Neuron (in vitro differentiated cells): ENCODE measurements around the gene KLF9.
A peak's percentile ranks its signal among the peaks of the same experiment; 100 is the strongest.

Experiments
- H2AFZ ChIP-seq: one replicate; pipeline ENCODE4 v1.6.1; 2013; ENCODE audit warnings: low read depth, mild to moderate bottlenecking, inconsistent platforms, low read length, moderate library complexity
- H3K27me3 ChIP-seq: one replicate; pipeline ENCODE4 v1.6.1; 2013; ENCODE audit warnings: low read length; ENCODE audit not compliant: insufficient read depth
- H3K36me3 ChIP-seq: one replicate; pipeline ENCODE4 v1.6.1; 2013; ENCODE audit warnings: low read length; ENCODE audit not compliant: insufficient read depth
- H3K4me1 ChIP-seq: one replicate; pipeline ENCODE4 v1.6.1; 2013; ENCODE audit warnings: low read length; ENCODE audit not compliant: insufficient read depth
- H3K4me3 ChIP-seq: 2 replicates; pipeline ENCODE4 v1.5.1; 2013; ENCODE audit warnings: mild to moderate bottlenecking, low read length, moderate library complexity
- H3K9me3 ChIP-seq: one replicate; pipeline ENCODE4 v1.6.1; 2013; ENCODE audit warnings: low read length

Gene KLF9

DNA sequence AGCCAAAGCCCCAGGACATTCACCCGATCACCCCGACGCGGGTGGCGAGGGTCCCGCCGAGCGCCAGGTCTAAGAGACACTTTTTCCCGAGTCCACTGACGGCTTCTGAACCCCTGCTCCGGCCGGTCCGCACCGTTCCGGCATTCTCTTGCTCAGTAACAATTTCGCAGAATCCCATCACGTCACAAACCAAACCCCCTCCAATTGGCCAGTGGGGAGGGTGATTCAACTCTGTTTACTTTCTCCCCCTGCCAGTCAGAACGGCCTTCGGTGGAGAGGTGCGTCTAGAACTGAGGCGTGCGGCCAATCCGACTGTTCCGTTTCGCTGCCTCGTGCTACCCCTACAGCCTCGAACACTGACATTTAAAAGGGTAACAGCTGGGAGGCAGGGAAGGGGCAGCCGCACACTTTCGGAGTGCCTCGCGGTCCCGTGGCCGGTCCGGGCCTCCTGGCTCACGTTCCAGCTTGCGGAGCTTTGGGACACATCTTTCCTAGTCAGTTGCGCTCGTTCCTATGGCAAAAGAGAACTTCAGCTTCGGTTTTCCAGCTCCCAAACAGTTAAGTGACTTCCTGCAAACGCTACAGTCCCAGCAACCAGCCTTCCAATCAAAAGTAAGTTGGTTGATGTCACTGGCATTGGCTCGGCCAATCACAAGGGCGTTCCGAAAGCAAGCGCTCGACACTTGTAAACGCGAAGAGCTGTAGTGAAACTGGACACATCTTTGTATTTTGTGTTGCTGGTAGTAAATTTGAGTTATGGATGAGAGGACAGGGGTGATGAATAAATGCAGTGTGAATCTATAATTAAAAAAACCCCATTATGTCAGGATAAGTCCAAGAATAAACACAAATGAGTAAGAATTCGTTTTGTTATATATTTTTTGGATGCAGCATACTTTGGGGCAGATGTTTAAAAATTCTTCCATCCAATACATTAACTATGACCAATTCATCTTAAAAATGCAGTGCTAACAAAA lies at the start of gene KLF9:
TSS of gene KLF9 (minus strand) at position 859 of the 977 bp plus-strand sequence. CDS start 1,294 bp downstream, outside the sequence.
- peaks cover 63% of the 10 kb centered on the region for H3K27me3 ChIP-seq
- peaks cover 4% of the 10 kb centered on the region for H3K9me3 ChIP-seq
- H3K36me3 ChIP-seq: no peaks in the 10 kb centered on the region
- H3K4me3 ChIP-seq: peak within 1 kb of the TSS; percentile 49
- peak within 1 kb of the TSS; percentile 64 for H2AFZ ChIP-seq
- peaks cover 12% of the 10 kb centered on the region for H3K4me1 ChIP-seq

DNA sequence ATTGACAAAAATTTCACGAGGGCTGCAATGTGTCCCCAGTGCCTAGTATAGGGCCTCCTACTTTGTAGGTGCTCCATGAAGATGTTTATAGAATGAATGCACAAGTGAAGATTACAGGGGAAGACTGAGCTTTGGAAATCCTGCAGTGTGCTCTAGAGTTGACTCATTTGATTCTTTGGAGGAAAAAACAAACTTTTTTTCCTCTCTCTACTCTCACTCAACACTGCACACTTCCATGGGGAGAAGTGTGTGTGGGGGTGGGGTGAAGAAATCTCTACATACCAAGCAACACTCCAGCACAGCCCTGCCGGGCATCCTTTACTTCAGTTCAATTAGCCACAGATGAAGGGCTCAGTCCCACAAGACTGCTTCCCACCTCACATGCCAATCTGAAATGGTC lies 49.4 kb upstream of the KLF9 start:
- Histone ChIP-seq H3K4me1 (no peaks in the 10 kb centered on the region), H3K27me3 (peaks cover 5% of the 10 kb centered on the region), H3K4me3 (no peak overlapping the region), H2AFZ (no peak overlapping the region), H3K9me3 (no peaks in the 10 kb centered on the region), H3K36me3 (no peaks in the 10 kb centered on the region)

DNA sequence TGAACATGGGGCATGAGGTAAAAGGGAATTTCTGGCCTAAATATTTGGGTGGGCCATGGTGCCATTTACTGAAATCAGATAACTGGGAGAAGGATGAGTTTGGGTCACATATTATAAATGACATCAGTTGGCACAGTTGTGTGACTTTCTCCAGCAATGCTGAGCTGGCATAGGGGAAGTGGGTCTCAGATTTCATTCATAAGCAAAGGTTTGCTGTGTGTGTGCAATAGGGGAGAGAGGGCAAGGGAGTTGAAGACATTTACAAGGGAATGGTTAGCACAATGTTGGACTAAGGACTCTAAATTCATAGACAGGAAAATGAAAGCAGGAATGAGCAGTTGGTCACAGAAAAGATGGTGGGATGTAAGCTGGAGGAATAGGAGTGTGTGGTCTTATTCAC lies 47.8 kb upstream of the KLF9 start:
- Histone ChIP-seq H2AFZ (no peak overlapping the region), H3K9me3 (no peaks in the 10 kb centered on the region), H3K4me1 (no peaks in the 10 kb centered on the region), H3K27me3 (peaks cover 5% of the 10 kb centered on the region), H3K4me3 (no peak overlapping the region), H3K36me3 (no peaks in the 10 kb centered on the region)

DNA sequence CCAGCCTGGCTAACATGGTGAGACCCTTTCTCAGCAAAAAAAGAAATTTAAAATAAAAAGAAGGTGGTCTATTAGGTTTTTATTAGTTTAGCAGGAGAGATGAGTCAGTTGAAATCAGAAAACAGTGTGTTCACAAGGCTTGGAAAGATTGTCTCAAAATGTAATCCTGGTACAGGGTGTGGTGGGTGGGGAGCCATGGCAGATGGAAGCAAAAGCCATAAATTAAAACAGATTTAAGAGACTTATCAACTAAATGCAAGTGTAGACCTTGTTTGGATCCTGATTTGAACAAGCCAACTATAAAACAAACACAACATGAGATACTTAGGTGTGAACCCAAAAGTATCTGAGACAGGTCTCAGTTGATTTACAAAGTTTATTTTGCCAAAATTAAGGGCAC lies 42.8 kb upstream of the KLF9 start:
- Histone ChIP-seq H3K4me1 (no peaks in the 10 kb centered on the region), H3K4me3 (no peak overlapping the region), H3K9me3 (no peaks in the 10 kb centered on the region), H2AFZ (no peak overlapping the region), H3K36me3 (no peaks in the 10 kb centered on the region), H3K27me3 (no peaks in the 10 kb centered on the region)

DNA sequence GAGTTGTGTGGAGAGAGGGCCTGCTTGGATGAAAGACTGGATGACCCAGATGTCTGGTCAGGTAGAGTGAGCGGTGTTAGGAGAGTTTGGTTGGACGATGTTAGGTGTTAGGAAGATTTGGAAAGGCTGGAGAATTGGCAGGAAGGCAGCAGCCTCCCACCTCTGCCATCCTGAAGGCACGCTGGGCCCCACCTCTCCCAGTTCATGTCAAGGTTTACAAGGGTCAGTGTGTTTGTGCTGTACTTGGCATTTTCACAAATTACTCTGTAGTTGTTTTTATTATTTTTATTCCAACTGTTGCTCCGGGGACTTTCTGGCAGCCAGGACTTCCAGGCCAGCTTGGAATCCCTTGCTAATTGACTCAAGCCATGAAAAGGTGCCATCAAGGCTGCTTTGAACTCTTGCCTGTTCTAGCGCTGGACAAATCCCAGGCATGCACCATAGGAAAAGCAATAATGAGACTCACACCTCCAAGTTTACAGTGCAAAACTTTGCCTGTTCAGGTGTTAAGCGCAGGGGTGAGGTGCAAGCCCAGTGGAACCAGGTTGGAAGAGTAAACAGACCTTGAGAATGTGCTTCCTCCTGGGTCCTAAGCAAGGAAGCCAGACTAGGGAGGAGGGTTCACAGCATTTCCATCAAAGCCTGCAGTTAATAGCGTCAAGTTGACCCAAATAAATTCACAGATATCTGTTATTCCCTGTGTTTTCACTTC lies 41.7 kb upstream of the KLF9 start:
- no peaks in the 10 kb centered on the region for H3K27me3 ChIP-seq
- H3K4me1 ChIP-seq: no peaks in the 10 kb centered on the region
- H3K4me3 ChIP-seq: no peak overlapping the region
- H3K9me3 ChIP-seq: no peaks in the 10 kb centered on the region
- no peaks in the 10 kb centered on the region for H3K36me3 ChIP-seq
- no peak overlapping the region for H2AFZ ChIP-seq

DNA sequence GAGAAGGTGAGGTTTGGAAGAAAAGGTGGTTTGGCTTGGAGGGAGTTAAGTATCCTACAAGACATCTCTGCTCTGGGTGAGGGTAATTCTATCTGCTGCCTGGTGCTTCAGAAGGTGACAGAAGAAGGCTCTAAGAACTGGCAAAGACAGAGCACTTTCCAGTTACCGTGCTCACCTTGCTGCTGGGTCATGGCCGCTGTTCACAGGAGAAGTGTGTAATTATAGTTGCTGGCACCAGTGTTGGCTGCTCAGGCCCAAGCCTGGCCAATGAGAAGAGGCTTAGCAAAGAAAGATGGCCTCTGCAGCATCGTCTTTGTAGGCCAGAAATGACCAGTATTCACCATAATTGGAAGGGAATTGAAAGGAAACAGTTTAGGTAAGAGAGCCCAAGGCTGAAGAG lies 37.9 kb upstream of the KLF9 start:
- Histone ChIP-seq H3K4me3 (no peak overlapping the region), H3K4me1 (no peaks in the 10 kb centered on the region), H3K36me3 (no peaks in the 10 kb centered on the region), H3K9me3 (no peaks in the 10 kb centered on the region), H2AFZ (no peak overlapping the region), H3K27me3 (peaks cover 3% of the 10 kb centered on the region)

DNA sequence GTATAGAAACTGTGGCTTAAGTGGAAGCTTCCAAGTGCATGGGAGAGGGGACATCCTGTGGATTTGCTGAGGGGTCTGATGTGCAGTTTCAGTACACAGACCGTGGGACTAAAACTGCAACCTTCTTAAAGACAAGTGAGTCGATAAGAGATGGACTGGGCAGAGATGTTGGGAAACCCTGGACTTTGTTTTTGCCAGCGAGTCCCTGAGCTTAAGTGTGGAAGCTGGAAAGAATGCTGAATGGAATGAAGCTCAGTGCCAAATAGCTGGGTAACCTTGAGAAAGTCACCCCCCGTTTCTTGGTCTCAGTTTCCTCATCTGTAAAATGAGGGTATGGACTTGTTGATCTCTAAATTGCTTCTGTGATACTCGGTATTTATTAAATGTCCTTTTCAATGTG lies 37.3 kb upstream of the KLF9 start:
- Histone ChIP-seq H3K27me3 (peaks cover 3% of the 10 kb centered on the region), H3K4me3 (no peak overlapping the region), H3K4me1 (no peaks in the 10 kb centered on the region), H2AFZ (no peak overlapping the region), H3K36me3 (no peaks in the 10 kb centered on the region), H3K9me3 (no peaks in the 10 kb centered on the region)

DNA sequence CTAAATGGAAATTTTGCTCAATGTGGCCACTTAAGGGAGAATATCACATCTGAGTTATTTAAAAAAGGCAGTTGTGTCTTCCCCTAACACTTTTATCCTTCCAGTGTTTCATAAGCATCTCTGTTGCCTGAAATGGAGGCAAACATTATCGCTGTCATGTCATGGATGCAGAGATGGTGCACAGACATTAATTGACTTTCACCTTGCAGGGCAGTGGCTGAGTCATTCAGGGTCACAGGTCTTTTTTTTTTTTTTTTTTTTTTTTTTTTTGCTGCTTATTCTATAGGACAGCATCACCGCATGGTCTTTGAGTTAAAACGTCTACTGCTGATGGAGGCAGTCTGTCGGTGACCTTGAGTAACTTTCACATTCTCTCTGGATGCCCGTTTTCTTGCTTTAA lies 36.3 kb upstream of the KLF9 start:
- Histone ChIP-seq H3K36me3 (no peaks in the 10 kb centered on the region), H3K4me1 (no peaks in the 10 kb centered on the region), H3K27me3 (peaks cover 3% of the 10 kb centered on the region), H3K4me3 (no peak overlapping the region), H2AFZ (no peak overlapping the region), H3K9me3 (no peaks in the 10 kb centered on the region)

DNA sequence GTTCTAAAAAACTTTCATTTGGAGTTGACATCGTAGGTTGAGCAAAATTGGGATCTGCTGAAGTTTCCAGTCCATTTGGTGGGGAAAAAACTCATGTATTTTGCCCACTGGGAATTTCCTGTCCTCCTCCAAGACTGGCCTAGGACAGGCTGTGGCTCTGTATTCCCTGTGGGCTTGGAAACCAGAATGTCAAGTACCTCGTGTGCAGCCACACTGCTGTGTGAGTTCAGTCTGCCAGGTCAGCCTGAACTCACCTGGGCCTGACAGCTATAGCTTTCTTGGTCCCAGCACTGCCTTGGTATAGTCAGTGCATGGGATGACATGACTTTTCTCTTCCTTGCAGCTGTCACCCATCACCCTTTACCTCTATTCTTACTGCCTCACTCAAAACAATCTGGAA lies 35.0 kb upstream of the KLF9 start:
- Histone ChIP-seq H3K36me3 (no peaks in the 10 kb centered on the region), H2AFZ (no peak overlapping the region), H3K4me1 (no peaks in the 10 kb centered on the region)

DNA sequence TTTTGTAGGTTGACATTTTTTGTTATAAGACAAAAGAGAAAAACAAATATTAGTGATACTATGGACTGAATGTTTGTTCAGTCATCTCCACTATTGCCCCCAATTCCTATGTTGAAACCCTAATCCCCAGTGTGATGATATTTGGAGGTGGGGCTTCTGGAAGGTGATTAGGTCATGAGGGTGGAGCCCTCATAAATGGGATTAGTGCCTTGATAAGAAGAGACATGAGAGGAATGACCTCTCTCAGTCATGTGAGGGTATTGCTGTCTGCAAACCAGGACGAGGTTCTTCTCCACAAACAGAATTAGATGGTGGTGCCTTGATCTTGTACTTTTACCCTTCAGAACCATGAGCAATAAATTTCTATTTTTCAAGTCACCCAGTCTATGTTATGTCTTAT lies 34.5 kb upstream of the KLF9 start:
- Histone ChIP-seq H3K36me3 (no peaks in the 10 kb centered on the region), H3K9me3 (no peaks in the 10 kb centered on the region), H3K4me3 (no peak overlapping the region), H3K27me3 (peaks cover 3% of the 10 kb centered on the region), H3K4me1 (no peaks in the 10 kb centered on the region), H2AFZ (no peak overlapping the region)

More for the DNA sequence above, 35.0 kb upstream of the KLF9 start:
- Histone ChIP-seq H3K9me3 (no peaks in the 10 kb centered on the region), H3K27me3 (peaks cover 3% of the 10 kb centered on the region), H3K4me3 (no peak overlapping the region)

DNA sequence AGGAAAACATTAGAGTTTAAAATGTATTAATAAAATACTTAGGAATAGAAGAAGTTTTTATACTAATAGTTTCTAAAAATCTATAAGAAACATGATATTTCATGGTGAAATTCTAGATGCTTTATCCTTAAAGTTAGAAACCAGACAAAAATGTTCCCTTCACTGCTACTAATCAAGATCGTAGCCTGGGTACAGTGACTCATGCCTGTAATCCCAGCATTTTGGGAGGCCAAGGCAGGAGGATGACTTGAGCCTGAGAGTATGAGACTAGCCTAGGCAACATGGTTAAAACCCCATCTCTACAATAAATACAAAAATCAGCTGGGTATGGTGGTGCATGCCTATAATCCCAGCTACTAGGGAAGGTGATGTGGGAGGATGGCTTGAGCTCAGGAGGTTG lies 30.4 kb upstream of the KLF9 start:
- H3K9me3 ChIP-seq: no peaks in the 10 kb centered on the region
- H3K4me3 ChIP-seq: no peak overlapping the region
- H3K4me1 ChIP-seq: no peaks in the 10 kb centered on the region
- H3K36me3 ChIP-seq: no peaks in the 10 kb centered on the region
- H2AFZ ChIP-seq: no peak overlapping the region
- H3K27me3 ChIP-seq: peaks cover 3% of the 10 kb centered on the region

DNA sequence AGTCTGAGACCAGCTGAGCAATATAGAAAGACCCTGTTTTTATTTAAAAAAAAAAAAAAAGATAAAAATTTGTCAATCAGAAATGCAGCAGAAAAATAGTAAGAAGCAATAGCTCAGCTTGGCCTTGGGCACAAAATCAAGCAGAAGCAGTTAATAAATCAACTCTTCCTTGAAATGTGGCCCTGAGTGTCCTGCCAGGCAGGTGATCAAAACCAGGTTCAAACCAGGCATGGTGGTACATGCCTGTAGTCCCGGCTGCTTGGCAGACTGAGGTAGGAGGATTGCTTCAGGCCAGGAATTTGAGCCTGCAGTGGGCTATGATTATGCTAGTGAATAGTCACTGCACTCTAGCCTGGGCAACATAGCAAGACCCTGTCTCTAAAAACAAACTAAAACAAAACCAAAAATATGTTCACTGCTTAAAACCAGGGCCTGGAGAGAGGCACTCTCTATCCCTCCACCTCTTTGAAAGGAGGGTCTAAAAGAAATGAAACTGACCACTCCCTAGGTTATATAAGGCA lies 27.9 kb upstream of the KLF9 start:
- no peak overlapping the region for H2AFZ ChIP-seq
- no peaks in the 10 kb centered on the region for H3K9me3 ChIP-seq
- peaks cover 3% of the 10 kb centered on the region for H3K27me3 ChIP-seq
- H3K4me1 ChIP-seq: no peaks in the 10 kb centered on the region
- no peaks in the 10 kb centered on the region for H3K36me3 ChIP-seq
- no peak overlapping the region for H3K4me3 ChIP-seq

DNA sequence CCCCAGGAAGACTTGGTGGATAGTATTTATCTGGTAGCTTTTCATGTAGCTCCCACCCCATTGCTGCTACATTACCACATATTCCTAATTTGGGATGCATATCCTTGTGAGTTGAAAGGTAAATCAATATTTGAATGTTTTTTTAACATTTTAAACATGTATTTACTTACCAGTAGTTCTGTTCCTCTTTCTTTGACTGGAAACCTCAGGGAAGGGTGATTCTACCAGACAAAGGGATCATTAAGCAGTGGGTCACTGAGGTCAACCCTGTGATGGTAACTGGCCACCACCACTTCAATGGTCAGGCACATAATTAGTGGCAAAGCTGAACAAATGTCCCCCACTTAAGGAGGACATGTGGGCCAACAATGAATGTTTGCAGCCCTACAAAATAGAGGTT lies 27.2 kb upstream of the KLF9 start:
- H3K4me3 ChIP-seq: no peak overlapping the region
- no peaks in the 10 kb centered on the region for H3K36me3 ChIP-seq

More for the DNA sequence above, 27.2 kb upstream of the KLF9 start:
- Histone ChIP-seq H3K27me3 (peaks cover 3% of the 10 kb centered on the region), H3K9me3 (no peaks in the 10 kb centered on the region), H2AFZ (no peak overlapping the region), H3K4me1 (no peaks in the 10 kb centered on the region)
